ENCODE results near the gene RNGTT. TPM values are rescaled to one million over a fixed set of nuclear protein-coding genes. Genes with fewer than 3 reads are reported as not detected.

RNGTT gene
- total RNA-seq, 1 donor from 2014 or later: 14.6 TPM

DNA sequence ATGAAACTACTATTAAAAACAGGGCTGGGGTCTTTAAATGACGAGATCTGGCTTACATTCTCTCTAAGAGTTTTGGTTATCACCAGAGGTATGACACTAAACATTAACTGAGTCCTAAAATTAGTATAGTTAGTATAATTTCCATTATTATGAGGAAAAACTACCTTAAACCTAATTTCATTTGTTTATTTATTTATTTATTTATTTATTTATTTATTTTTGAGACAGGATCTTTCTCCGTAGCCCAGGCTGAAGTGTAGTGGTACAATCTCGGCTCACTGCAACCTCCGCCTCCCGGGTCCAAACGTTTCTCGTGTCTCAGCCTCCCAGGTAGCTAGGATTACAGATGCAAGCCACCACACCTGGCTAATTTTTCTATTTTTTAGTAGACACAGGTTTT is 85.5 kb downstream of the RNGTT start:
- Mint-ChIP-seq H3K27me3 (ENCODE audit: unreplicated experiment) (no peaks in the 10 kb centered on the region), H3K4me3 (ENCODE audit: unreplicated experiment) (no peak overlapping the region), H3K4me1 (ENCODE audit: unreplicated experiment) (peaks cover 13% of the 10 kb centered on the region), H3K9me3 (ENCODE audit: unreplicated experiment) (no peaks in the 10 kb centered on the region), H3K27ac (ENCODE audit: unreplicated experiment) (no peak overlapping the region), H3K36me3 (ENCODE audit: low read depth, unreplicated experiment) (no peaks in the 10 kb centered on the region)
- no peak for DNase-seq (ENCODE audit: low spot score)
- TF ChIP-seq, protein P1, sequence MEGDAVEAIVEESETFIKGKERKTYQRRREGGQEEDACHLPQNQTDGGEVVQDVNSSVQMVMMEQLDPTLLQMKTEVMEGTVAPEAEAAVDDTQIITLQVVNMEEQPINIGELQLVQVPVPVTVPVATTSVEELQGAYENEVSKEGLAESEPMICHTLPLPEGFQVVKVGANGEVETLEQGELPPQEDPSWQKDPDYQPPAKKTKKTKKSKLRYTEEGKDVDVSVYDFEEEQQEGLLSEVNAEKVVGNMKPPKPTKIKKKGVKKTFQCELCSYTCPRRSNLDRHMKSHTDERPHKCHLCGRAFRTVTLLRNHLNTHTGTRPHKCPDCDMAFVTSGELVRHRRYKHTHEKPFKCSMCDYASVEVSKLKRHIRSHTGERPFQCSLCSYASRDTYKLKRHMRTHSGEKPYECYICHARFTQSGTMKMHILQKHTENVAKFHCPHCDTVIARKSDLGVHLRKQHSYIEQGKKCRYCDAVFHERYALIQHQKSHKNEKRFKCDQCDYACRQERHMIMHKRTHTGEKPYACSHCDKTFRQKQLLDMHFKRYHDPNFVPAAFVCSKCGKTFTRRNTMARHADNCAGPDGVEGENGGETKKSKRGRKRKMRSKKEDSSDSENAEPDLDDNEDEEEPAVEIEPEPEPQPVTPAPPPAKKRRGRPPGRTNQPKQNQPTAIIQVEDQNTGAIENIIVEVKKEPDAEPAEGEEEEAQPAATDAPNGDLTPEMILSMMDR (IDR thresholded peaks at IDR 0.05; ENCODE audit: unreplicated experiment): no peak

DNA sequence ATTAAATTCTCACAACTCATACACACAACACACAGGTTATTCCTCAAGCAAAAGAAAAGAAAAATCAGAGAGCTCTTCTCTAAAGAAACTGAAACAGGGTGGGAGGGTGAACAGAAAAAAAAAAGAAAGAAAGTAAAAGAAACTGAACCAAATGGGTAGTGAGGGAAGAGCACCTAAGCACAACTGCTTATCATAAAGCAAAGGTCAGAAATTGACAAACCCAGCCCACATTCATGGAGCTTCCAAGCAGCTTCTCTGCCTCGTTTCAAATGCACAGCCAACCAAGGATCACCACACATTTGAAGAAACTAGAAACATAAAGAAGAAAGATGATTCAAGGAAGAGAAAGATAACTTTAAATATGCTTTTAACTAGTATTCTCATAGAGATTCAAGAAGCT is 90.5 kb downstream of the RNGTT start:
- Mint-ChIP-seq H3K4me3 (ENCODE audit: unreplicated experiment) (no peak overlapping the region), H3K27me3 (ENCODE audit: unreplicated experiment) (no peaks in the 10 kb centered on the region), H3K4me1 (ENCODE audit: unreplicated experiment) (peaks cover 1% of the 10 kb centered on the region), H3K36me3 (ENCODE audit: low read depth, unreplicated experiment) (no peaks in the 10 kb centered on the region), H3K27ac (ENCODE audit: unreplicated experiment) (no peak overlapping the region), H3K9me3 (ENCODE audit: unreplicated experiment) (no peaks in the 10 kb centered on the region)
- TF ChIP-seq, protein P1 (IDR thresholded peaks at IDR 0.05; ENCODE audit: unreplicated experiment): no peak
- DNase-seq (ENCODE audit: low spot score): no peak

DNA sequence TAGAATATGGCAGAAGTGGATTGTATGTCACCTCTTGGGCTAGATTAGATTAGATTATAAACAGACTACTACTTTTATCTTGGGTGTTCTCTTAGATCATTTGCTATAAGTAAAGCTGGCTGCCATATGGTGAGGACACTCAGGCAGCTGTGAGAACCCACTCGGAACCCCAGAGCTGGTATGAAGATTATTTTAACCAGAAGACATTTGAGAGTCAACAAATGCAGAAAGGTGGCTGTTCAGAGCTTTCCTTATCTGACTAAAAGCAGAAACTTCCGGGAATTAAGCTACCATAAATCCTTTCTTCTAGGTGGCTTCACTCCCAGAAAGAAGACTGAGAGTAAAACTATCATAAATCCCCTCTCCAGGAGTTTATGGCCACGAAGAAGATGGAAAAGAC is 91.9 kb downstream of the RNGTT start:
- Mint-ChIP-seq H3K27me3 (ENCODE audit: unreplicated experiment) (no peaks in the 10 kb centered on the region), H3K4me1 (ENCODE audit: unreplicated experiment) (peaks cover 3% of the 10 kb centered on the region), H3K27ac (ENCODE audit: unreplicated experiment) (no peak overlapping the region), H3K36me3 (ENCODE audit: low read depth, unreplicated experiment) (no peaks in the 10 kb centered on the region), H3K4me3 (ENCODE audit: unreplicated experiment) (no peak overlapping the region), H3K9me3 (ENCODE audit: unreplicated experiment) (no peaks in the 10 kb centered on the region)
- TF ChIP-seq, protein P1 (IDR thresholded peaks at IDR 0.05; ENCODE audit: unreplicated experiment): no peak
- DNase-seq (ENCODE audit: low spot score): no peak

DNA sequence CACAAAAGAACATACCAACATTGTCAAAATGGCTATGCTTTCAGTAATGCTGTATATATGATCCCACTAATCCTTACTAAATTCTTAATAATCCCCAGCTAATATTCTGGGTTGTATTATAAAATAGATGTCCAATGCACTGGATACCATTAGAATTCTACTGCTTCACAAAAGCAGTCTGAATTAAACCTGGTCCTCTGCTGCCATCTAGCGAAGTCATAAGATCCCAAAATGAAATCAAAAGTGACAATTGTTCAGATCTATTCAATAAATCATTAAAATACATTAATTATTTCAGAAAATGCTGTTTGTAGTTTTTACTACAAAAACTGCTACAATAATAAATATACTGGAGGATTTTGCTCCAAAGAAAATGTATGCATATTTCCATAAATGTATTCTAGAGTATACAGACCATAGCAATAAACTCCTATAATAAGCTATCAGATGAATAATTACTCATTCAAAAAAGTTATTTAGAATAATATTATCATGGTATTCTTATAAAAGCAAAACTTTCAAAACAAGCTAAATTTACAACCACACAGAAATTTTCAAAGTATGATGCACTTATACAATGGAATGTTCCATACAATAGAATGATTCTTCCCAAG is 92.6 kb downstream of the RNGTT start:
- H3K36me3 Mint-ChIP-seq (ENCODE audit: low read depth, unreplicated experiment): no peaks in the 10 kb centered on the region
- peaks cover 3% of the 10 kb centered on the region for H3K4me1 Mint-ChIP-seq (ENCODE audit: unreplicated experiment)
- H3K27ac Mint-ChIP-seq (ENCODE audit: unreplicated experiment): no peak overlapping the region
- H3K27me3 Mint-ChIP-seq (ENCODE audit: unreplicated experiment): no peaks in the 10 kb centered on the region
- no peak overlapping the region for H3K4me3 Mint-ChIP-seq (ENCODE audit: unreplicated experiment)
- no peaks in the 10 kb centered on the region for H3K9me3 Mint-ChIP-seq (ENCODE audit: unreplicated experiment)
- TF ChIP-seq, protein P1 (IDR thresholded peaks at IDR 0.05; ENCODE audit: unreplicated experiment): peak; percentile 53
- peak; percentile 30 for DNase-seq (ENCODE audit: low spot score)

DNA sequence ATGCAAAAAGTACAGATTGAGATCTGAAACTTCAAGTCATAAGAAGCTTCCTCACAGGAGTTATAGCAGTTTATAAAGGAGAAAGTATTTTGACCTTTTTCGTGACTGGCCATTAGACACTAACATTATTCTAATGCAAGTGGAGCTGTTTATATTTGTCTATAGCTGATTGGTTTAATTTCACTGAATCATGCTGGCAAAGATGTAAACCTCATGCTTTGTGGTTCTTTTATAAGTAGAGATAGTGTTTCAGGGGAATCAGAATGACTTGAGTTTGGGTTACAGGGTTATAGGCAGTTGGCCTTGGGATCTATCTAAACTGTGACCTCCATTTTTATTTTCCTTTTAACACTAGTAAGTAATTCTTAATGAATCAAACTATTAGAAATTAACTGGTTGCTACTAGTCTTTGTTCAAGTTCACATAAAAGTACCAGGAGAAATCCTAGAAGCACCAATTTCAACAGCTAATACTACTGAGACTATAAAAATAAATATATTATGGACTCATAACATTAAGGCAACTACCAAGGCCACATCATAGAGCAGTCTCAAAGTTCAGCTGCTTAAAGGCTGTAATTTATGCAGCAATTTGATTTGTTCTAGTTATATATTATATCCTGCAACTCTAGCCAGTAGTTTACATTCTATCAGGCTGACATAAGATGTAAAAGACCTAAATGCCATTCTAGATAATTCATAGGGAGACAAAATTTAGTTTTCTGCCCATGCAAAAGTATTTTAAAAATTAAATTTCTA is 94.0 kb downstream of the RNGTT start:
- Mint-ChIP-seq H3K27me3 (ENCODE audit: unreplicated experiment) (peaks cover 2% of the 10 kb centered on the region), H3K36me3 (ENCODE audit: low read depth, unreplicated experiment) (no peaks in the 10 kb centered on the region), H3K27ac (ENCODE audit: unreplicated experiment) (no peak overlapping the region), H3K9me3 (ENCODE audit: unreplicated experiment) (no peaks in the 10 kb centered on the region), H3K4me1 (ENCODE audit: unreplicated experiment) (peaks cover 6% of the 10 kb centered on the region), H3K4me3 (ENCODE audit: unreplicated experiment) (no peak overlapping the region)
- no peak for DNase-seq (ENCODE audit: low spot score)
- TF ChIP-seq, protein P1 (IDR thresholded peaks at IDR 0.05; ENCODE audit: unreplicated experiment): no peak

Measured in endothelial cell (in vitro differentiated cells).